GM19099 (cell line): ENCODE measurements around the gene DES.

Experiments used
- POLR2A ChIP-seq: IDR thresholded peaks from 3 replicates; pipeline ENCODE4 v1.6.1; 2011; ENCODE audit warnings: low read depth; ENCODE audit not compliant: insufficient read length; ENCODE audit errors: extremely low read depth

The DES gene

DNA sequence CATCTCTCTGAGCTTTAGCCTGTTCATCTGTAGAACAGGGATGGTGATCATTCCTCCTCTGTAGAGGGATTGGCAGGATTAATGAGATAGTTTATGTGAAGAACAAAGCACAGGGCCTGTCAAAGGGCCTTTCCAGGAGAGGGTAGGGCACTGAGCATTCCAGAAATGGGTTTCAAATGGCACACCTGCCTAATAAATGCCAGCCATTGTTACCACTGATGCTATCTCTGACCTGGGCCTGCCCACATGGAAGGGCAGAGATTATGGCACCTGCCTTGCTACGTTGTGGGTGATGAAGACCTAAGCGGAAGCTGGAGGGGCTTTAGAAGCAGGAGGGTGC is 49.5 kb downstream of the DES start:
- no peak for TF ChIP-seq POLR2A

DNA sequence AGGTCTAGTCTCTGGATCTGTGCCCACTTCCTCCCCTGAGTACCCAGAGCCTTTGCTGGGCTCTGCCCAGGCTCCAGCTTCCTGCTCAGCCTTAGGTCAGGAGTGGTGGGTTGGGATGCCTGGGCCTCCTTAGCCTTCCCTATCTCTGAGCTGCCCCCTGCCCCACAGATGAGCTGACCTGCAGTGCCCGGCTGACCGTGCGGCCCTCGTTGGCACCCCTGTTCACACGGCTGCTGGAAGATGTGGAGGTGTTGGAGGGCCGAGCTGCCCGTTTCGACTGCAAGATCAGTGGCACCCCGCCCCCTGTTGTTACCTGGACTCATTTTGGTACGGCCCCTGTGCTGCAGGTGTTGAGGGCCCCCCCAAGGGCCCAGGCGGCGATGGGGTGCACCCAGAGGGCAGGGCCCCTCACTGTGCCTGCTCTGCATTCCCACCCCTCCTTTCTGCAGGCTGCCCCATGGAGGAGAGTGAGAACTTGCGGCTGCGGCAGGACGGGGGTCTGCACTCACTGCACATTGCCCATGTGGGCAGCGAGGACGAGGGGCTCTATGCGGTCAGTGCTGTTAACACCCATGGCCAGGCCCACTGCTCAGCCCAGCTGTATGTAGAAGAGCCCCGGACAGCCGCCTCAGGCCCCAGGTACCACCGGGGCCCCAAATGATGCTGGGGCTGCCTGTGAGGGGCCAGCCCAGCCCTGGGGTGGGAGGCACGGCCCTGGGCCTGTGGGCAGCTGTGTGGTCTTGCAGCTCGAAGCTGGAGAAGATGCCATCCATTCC is 50.4 kb downstream of the DES start:
- no peak for TF ChIP-seq POLR2A

DNA sequence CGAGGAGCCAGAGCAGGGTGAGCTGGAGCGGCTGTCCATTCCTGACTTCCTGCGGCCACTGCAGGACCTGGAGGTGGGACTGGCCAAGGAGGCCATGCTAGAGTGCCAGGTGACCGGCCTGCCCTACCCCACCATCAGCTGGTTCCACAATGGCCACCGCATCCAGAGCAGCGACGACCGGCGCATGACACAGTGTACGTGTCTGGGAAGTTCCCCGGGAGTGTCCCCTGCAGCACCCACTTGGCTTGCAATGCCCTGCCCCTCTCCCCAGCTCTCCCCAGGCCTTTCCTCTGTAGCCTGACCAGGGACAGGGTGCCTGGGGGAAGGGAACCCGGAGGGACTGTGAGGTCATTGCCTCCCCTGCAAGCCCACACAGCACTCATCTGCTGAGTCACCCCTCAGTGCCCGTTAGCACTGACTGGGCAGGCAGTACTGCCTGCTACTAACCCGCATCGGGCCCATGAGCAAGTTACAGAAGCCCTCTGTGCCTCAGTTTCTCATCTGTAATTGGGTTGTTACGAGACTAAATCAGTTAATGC is 51.1 kb downstream of the DES start:
- no peak for TF ChIP-seq POLR2A

DNA sequence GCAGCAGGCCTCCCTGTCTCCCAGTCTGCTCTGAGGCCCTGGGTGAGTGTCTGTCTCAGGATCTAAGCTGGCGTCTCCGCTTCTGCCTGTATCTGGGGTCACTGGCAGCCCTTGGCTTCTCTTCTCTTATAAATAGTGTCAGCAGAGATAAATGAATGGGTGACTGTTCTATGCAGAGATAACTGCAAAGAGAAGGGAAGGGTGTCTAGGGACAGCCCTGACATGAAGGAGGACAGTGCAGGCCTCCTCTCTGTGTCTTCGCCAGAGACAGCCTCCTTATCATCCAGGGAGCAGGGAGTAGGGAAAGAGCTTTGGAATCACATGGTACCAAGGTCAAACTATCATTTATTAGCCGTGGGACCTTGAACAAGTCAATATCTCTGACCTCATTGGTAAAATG is 52.3 kb downstream of the DES start:
- TF ChIP-seq POLR2A: no peak

DNA sequence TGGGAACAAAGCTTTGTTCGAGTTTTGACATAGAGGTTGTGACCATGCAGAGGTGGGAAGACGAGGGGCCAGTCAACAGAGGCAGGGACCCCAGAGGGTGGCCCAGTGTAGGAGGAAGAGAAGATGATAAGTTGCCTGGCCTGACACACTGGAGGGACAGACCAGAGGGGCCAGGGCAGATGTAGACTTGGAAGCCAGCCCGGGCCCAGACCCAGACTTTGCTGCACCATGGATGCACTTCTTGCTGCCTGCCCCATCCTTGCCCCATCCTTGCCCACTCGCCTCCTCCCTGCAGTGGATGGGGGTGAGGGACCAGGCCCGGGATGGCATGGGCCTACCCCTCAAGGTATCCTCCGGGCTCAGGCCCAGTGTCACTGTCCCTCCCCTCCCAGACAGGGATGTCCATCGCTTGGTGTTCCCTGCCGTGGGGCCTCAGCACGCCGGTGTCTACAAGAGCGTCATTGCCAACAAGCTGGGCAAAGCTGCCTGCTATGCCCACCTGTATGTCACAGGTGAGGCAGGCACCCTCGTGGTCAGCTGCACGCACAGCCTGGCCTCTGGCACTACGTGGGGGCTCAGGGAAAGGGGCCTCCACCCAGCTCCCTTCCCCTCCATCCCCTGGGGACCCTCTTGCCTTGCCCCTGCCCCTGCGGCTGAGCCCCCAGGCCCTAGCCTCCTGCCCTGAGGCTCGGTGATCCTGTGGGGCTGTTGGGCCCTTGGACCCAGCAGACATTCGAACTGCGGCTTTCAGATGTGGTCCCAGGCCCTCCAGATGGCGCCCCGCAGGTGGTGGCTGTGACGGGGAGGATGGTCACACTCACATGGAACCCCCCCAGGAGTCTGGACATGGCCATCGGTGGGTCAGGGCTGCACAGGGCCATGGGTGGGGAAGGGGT is 53.5 kb downstream of the DES start:
- TF ChIP-seq POLR2A: no peak

DNA sequence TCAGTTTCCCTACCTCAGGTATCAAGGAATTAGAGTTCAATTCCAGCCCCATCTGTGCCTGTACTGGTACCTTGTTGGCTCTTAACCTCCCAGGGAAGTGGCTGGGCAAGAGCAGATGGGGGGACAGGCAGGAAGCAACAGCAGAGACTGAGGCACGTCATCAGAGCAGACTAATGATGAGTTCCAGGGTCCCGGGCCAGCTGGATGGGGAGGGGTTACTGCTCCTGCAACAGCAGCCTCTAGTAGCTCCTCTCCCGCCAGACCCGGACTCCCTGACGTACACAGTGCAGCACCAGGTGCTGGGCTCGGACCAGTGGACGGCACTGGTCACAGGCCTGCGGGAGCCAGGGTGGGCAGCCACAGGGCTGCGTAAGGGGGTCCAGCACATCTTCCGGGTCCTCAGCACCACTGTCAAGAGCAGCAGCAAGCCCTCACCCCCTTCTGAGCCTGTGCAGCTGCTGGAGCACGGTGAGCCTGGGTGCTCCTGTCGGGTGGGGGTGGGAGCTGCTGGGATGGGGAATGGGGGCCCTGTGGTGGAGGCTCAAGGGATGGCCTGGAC is 54.5 kb downstream of the DES start:
- no peak for TF ChIP-seq POLR2A

DNA sequence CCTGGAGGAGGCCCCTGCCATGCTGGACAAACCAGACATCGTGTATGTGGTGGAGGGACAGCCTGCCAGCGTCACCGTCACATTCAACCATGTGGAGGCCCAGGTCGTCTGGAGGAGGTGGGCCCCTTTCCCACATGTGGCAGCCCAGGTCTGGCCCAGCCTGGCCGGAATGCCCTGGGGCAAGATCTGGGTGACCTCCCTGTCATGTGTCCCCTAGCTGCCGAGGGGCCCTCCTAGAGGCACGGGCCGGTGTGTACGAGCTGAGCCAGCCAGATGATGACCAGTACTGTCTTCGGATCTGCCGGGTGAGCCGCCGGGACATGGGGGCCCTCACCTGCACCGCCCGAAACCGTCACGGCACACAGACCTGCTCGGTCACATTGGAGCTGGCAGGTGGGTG is 55.3 kb downstream of the DES start:
- no peak for TF ChIP-seq POLR2A

DNA sequence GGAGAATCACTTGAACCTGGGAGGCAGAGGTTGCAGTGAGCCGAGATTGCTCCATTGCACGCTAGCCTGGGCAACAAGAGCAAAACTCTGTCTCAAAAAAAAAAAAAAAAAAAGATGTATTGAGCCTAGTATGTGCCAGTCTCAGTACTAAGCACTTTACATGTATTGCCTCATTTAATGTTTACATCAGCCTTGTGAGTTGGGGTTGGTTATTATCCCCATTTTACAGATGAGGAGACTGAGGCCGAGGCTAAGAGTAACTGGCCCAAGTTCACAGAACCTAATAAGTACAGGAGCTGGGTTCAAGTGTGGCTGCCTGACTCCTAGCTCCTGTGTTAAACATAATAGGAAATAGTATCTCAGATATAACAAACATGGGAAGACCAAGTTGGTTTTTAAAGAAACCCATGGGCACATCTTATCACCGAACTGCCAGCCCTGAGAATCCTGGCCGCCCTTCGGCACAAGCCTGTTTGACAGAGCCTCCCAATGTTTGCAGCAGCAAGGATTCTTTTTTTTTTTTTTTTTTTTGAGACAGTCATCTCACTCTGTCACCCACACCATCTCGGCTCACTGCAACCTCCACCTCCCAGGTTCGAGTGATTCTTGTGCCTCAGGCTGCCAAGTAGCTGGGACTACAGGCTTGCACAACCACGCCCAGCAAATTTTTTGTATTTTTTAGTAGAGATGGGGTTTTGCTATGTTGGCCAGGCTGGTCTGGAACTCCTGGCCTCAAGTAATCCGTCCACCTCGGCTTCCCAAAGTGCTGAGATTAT is 56.3 kb downstream of the DES start:
- no peak for TF ChIP-seq POLR2A

DNA sequence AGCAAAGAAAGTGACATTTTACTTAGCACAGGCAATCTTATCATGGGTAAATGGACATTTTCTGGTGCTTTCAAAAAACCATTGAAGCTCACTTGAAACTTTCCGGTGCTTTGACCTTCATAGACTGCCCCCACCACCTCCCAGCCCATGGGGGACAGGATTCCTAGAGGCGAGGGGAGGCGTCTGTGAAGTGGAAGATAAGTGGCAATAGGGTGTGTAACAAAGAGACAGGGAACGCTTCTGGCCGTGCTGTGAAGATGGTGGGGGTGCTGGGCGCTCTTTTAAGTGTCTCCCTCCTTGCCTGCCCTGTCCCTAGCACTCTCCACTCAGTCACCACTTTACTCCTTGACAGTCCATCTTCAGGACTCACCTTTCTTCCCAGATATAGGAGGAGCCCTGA is 57.1 kb downstream of the DES start:
- TF ChIP-seq POLR2A: no peak

DNA sequence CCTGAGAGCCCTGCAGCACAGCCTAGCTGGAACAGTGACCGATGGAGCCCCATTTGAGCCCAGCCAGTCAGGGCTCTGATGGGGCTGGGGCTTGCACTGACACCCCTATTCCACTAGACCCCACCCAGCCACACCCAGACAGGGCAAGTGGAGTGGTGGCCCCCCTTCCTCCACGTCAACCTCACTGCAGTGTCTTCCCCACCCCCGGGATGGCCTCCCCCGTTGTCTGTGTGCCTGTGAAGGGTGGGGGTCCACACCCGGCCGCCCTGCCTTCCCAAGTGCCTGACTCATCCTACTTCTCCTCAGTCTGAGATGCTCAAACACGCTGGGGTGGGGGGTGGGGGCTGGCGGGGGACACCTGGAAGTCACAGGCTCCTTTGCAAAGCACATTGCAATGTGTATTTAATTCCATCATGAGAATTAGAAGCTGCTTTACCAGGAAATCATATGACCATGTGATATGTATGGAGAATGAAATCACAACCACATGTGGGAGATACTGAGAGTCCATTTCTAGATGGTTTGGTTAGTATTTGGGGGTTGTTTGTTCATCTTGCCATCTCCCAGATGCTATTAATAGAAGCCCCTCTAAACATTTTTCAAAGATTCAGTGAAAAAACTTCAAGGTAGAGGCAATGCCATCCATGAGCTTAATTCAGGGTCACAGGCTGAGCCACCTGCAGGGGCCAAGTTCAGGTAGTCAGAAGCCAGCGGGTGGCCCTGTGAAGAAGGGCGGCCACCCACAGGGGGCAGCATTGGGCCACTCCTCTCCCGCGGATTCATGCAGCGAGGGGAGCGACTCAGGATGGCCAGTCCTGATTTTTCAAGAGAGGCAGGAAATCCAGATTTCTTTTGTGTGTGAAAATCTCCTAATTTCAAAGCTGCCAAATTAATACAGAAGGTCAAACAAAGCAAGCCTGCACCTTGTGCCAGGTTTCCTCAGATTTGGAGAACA is 57.8 kb downstream of the DES start:
- TF ChIP-seq POLR2A: no peak
